ENCODE data around the gene SWSAP1.

Gene SWSAP1

GRCh38 chr19:11390359-11390758, 15.9 kb downstream of the SWSAP1 start:
- peak; percentile 43; the same call in 1 of the 2 replicates for TF ChIP-seq USF1 (IDR thresholded peaks at IDR 0.05)
- TF ChIP-seq REST (IDR thresholded peaks at IDR 0.05; ENCODE audit: low read depth): no peak

- TF ChIP-seq TEAD4 (IDR thresholded peaks at IDR 0.05) (no peak), EP300 (IDR thresholded peaks at IDR 0.05; ENCODE audit: borderline replicate concordance) (no peak), CREB1 (IDR thresholded peaks at IDR 0.05; ENCODE audit: low read depth) (no peak), RAD21 (IDR thresholded peaks at IDR 0.05; ENCODE audit: low read depth) (no peak), FOXM1 (IDR thresholded peaks at IDR 0.05; ENCODE audit: borderline replicate concordance, low read depth) (no peak), TAF1 (IDR thresholded peaks at IDR 0.05; ENCODE audit: low read depth) (no peak), ZBTB7A (IDR thresholded peaks at IDR 0.05; ENCODE audit: low read depth) (no peak), TCF12 (IDR thresholded peaks at IDR 0.05; ENCODE audit: low read depth) (no peak), MAX (IDR thresholded peaks at IDR 0.05) (no peak)
Measured at GRCh38 chr19:11390933-11391680, 16.6 kb downstream of the SWSAP1 start.

GRCh38 chr19:11397089-11397610, 22.7 kb downstream of the SWSAP1 start:
- no peak for TF ChIP-seq RAD21 (IDR thresholded peaks at IDR 0.05; ENCODE audit: low read depth)
- no peak for TF ChIP-seq TEAD4 (IDR thresholded peaks at IDR 0.05)
- no peak for TF ChIP-seq MAX (IDR thresholded peaks at IDR 0.05)
- no peak for TF ChIP-seq CREB1 (IDR thresholded peaks at IDR 0.05; ENCODE audit: low read depth)
- no peak for TF ChIP-seq EP300 (IDR thresholded peaks at IDR 0.05; ENCODE audit: borderline replicate concordance)
- no peak for TF ChIP-seq TCF12 (IDR thresholded peaks at IDR 0.05; ENCODE audit: low read depth)
- no peak for TF ChIP-seq NFIC (IDR thresholded peaks at IDR 0.05)
- TF ChIP-seq ZBTB7A (IDR thresholded peaks at IDR 0.05; ENCODE audit: low read depth): no peak
- no peak for TF ChIP-seq CEBPB (IDR thresholded peaks at IDR 0.05)
- no peak for TF ChIP-seq YY1 (IDR thresholded peaks at IDR 0.05; ENCODE audit: low read depth)
- no peak for TF ChIP-seq TAF1 (IDR thresholded peaks at IDR 0.05; ENCODE audit: low read depth)
- TF ChIP-seq FOXM1 (IDR thresholded peaks at IDR 0.05; ENCODE audit: borderline replicate concordance, low read depth): no peak
- no peak for TF ChIP-seq REST (IDR thresholded peaks at IDR 0.05; ENCODE audit: low read depth)
- no peak for TF ChIP-seq EGR1 (IDR thresholded peaks at IDR 0.05)
- no peak for TF ChIP-seq USF1 (IDR thresholded peaks at IDR 0.05)

- no peak for TF ChIP-seq RAD21 (IDR thresholded peaks at IDR 0.05; ENCODE audit: low read depth)
- TF ChIP-seq CEBPB (IDR thresholded peaks at IDR 0.05): no peak
Measured at GRCh38 chr19:11399667-11400066, 25.2 kb downstream of the SWSAP1 start.

GRCh38 chr19:11400798-11401197, 26.3 kb downstream of the SWSAP1 start:
- TF ChIP-seq TAF1 (IDR thresholded peaks at IDR 0.05; ENCODE audit: low read depth) (no peak), EGR1 (IDR thresholded peaks at IDR 0.05) (no peak), RAD21 (IDR thresholded peaks at IDR 0.05; ENCODE audit: low read depth) (no peak), CREB1 (IDR thresholded peaks at IDR 0.05; ENCODE audit: low read depth) (no peak), REST (IDR thresholded peaks at IDR 0.05; ENCODE audit: low read depth) (no peak), USF1 (IDR thresholded peaks at IDR 0.05) (no peak), NFIC (IDR thresholded peaks at IDR 0.05) (no peak), CEBPB (IDR thresholded peaks at IDR 0.05) (no peak), ZBTB7A (IDR thresholded peaks at IDR 0.05; ENCODE audit: low read depth) (no peak), FOXM1 (IDR thresholded peaks at IDR 0.05; ENCODE audit: borderline replicate concordance, low read depth) (no peak), YY1 (IDR thresholded peaks at IDR 0.05; ENCODE audit: low read depth) (no peak), TCF12 (IDR thresholded peaks at IDR 0.05; ENCODE audit: low read depth) (no peak), EP300 (IDR thresholded peaks at IDR 0.05; ENCODE audit: borderline replicate concordance) (no peak), MAX (IDR thresholded peaks at IDR 0.05) (no peak), TEAD4 (IDR thresholded peaks at IDR 0.05) (no peak)
